Endothelial cell of umbilical vein (primary cell): ENCODE data around the gene ERGIC1. TPM values are rescaled to one million over a fixed set of nuclear protein-coding genes. Genes with fewer than 3 reads are reported as not detected.

Source experiments
- BruUV-seq: library from RNA; stranded (reverse); fragments of 400-500 nt; replicated peaks from 2 replicates; lab custom pipeline; 2021; lab: Mats Ljungman, UMichigan
- CTCF ChIA-PET: fragments of 300-600, 350-600 bp; sonication (Branson Sonifier 250); formaldehyde crosslinking; loops from one replicate; lab custom pipeline; 2021; ENCODE audit warnings: antibody characterized with exemption, inconsistent platforms; lab: Charles Lee
- POLR2A ChIA-PET: fragments of 300-600, 350-600 bp; sonication (Branson Sonifier 250); formaldehyde crosslinking; loops from one replicate; lab custom pipeline; 2021; ENCODE audit warnings: antibody characterized with exemption, inconsistent platforms; lab: Charles Lee
- DNase-seq: peaks from one replicate; pipeline ENCODE4 v3.0.0-alpha.2; 2011; ENCODE audit warnings: low read depth, low spot score
- FAIRE-seq: peaks from 2 replicates; lab custom pipeline; 2011; peaks lifted over from hg19 to GRCh38; lab: Jason Lieb, UNC
- H2AFZ ChIP-seq: 2 replicates; pipeline ENCODE4 v1.6.0; 2012; ENCODE audit warnings: low read depth, low read length, control low read depth, inconsistent platforms
- H3K27ac ChIP-seq: 2 replicates; pipeline ENCODE4 v1.5.1; 2011; ENCODE audit warnings: low read depth, mild to moderate bottlenecking, control low read depth, low read length, moderate library complexity; ENCODE audit not compliant: insufficient read depth
- H3K27me3 ChIP-seq, 2 experiments: 2 replicates each; pipeline versions ENCODE4 v1.6.0 to v1.6.1; 2011; ENCODE audit warnings: low read length in 2 of 2, mixed read lengths in 1 of 2; ENCODE audit not compliant: control insufficient read depth in 2 of 2, insufficient read depth in 2 of 2
- H3K36me3 ChIP-seq, 2 experiments: 2 replicates in 1 of 2; 3 replicates in 1 of 2; pipeline ENCODE4 v1.5.1; 2011; ENCODE audit warnings: low read length in 2 of 2, mild to moderate bottlenecking in 1 of 2, moderate library complexity in 1 of 2; ENCODE audit not compliant: control insufficient read depth in 2 of 2, insufficient read depth in 2 of 2; ENCODE audit errors: extremely low read depth in 1 of 2
- H3K4me1 ChIP-seq: 3 replicates; pipeline ENCODE4 v1.5.1; 2011; ENCODE audit warnings: mild to moderate bottlenecking, low read length; ENCODE audit not compliant: control insufficient read depth, insufficient read depth; ENCODE audit errors: extremely low read depth
- H3K4me2 ChIP-seq: 2 replicates; pipeline ENCODE4 v1.6.1; 2011; ENCODE audit warnings: low read length, control low read depth, mixed read lengths; ENCODE audit not compliant: insufficient read depth
- H3K4me3 ChIP-seq, 3 experiments: fragments of 200-600 bp in 1 of 3; sonication (generic), shearing (Covaris generic) in 1 of 3; replicated peaks in 1 of 3; 2 replicates each; pipeline ENCODE4 v1.5.1; 2011 to 2016; ENCODE audit warnings: control low read depth in 3 of 3, low read length in 3 of 3, mild to moderate bottlenecking in 2 of 3, inconsistent platforms in 1 of 3, low read depth in 1 of 3, moderate library complexity in 1 of 3; ENCODE audit not compliant: insufficient read depth in 1 of 3
- H3K79me2 ChIP-seq: 2 replicates; pipeline ENCODE4 v1.6.0; 2012; ENCODE audit warnings: low read length, inconsistent platforms; ENCODE audit not compliant: control insufficient read depth, insufficient read depth
- H3K9ac ChIP-seq: replicated peaks from 2 replicates; pipeline ENCODE3; 2011; ENCODE audit warnings: low read length, control low read depth; ENCODE audit not compliant: insufficient read depth; ENCODE audit errors: extremely low read depth
- H3K9me1 ChIP-seq: replicated peaks from 3 replicates; pipeline ENCODE4 v1.6.0; 2011; ENCODE audit warnings: mild to moderate bottlenecking, low read length; ENCODE audit not compliant: control insufficient read depth, insufficient read depth; ENCODE audit errors: extremely low read depth
- H3K9me3 ChIP-seq: replicated peaks from 2 replicates; pipeline ENCODE4 v1.5.1; 2012; ENCODE audit warnings: low read length, inconsistent platforms; ENCODE audit not compliant: control insufficient read depth, insufficient read depth
- H4K20me1 ChIP-seq: replicated peaks from 2 replicates; pipeline ENCODE3; 2011; ENCODE audit warnings: mild to moderate bottlenecking, low read length; ENCODE audit not compliant: control insufficient read depth, insufficient read depth; ENCODE audit errors: extremely low read depth
- FOS ChIP-seq: IDR thresholded peaks from 2 replicates; pipeline ENCODE4 v1.6.1; 2011; ENCODE audit warnings: mild to moderate bottlenecking, low read length, moderate library complexity, borderline replicate concordance; ENCODE audit not compliant: insufficient read depth
- dilution Hi-C: fragments of 300-500 bp; cut with MboI; formaldehyde crosslinking; loops from one replicate; pipeline ENCODE4 v1.15.0; 2019; ENCODE audit warnings: low sequenced_read_pairs; ENCODE audit not compliant: extremely low pct_ligation_motif_present
- intact Hi-C: fragments of 100-400 bp; cut with micrococcal nuclease; formaldehyde crosslinking; loops from one replicate; pipeline ENCODE4 v1.10.0; 2022
- polyA plus RNA-seq, 4 experiments: library from polyadenylated mRNA; depleted of rRNA in 3 of 4; stranded (reverse) in 3 of 4; unstranded in 1 of 4; fragments of >200 nt; gene quantifications; 2 replicates each; pipeline versions ENCODE4 v1.2.1 to v1.2.3, GENCODE V29; 2011 to 2012; ENCODE audit warnings: missing spikeins in 1 of 4
- total RNA-seq: library from RNA; stranded (reverse); gene quantifications from 2 replicates; pipeline ENCODE4 v1.2.3, GENCODE V29; 2021
- TF ChIP-seq, protein P1 (sequence below), 2 donors: IDR thresholded peaks; 1 replicate in 1 of 2; 2 replicates in 1 of 2; pipeline ENCODE4 v1.5.1; 2011; ENCODE audit warnings: low read length in 2 of 2, mild to moderate bottlenecking in 2 of 2, moderate library complexity in 2 of 2, control low read depth in 1 of 2, inconsistent platforms in 1 of 2, low read depth in 1 of 2; ENCODE audit not compliant: insufficient read depth in 1 of 2; ENCODE audit errors: extremely low read depth in 1 of 2

ERGIC1 gene
- total and polyA plus RNA-seq, 2 donors (not counting 3 experiments of a cell fraction or from before 2014, with no cell fraction given), result 105 to 109 TPM

DNA sequence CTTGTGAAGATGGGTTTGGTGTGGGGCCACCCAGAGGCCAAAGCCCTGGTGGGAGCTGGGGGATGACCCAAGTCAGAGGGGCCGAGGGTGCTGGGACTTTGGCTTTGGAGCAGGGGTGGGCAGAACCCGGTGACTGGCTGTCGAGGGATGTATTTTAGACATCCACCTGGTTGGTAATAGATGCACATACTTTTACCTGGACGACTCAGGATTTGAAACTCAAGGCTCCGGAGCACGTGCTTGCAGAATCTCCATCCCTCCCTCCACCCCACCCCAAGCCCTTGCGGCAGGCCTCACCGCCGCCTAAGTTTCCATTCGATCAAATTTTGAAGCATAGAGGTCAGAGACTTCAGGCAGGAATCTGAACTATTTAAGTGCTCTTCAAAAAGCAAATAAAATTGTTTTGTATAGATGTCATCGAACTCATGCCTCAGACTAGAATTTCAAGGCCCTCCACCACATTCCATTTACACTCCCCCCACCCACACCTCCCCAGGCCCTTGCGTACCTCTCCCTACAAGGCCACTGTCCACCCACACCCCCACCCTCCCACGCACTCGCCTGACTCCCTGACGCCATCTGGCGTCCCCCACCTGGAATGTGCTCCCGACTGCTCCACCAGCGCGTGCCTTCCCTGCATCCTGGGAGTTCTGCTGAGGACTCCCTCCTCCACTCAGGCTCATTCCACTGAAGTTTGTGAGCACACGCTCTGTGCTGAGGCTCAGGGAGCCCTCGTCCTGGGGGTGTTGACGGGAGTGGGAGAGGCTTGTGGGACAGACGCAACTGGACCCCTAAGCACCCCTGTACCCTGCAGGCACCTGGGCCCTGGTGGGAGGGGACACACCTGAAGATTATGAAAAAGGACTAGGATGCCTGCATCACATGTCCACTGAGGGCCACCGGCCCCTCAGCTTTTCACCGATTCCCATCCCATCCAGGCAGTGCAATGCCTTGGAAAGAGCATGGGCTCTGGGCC is 68.7 kb downstream of the ERGIC1 start:
- Histone ChIP-seq H3K27ac (peak overlapping the region; percentile 72), H2AFZ (no peak overlapping the region), H3K9ac (no peak overlapping the region), H3K36me3 (peaks cover 0 to 2% of the 10 kb centered on the region in 2 experiments), H3K9me3 (no peaks in the 10 kb centered on the region), H3K79me2 (no peaks in the 10 kb centered on the region), H3K4me3 (no peak overlapping the region), H3K9me1 (no peaks in the 10 kb centered on the region), H4K20me1 (no peaks in the 10 kb centered on the region), H3K4me2 (no peak overlapping the region), H3K27me3 (no peaks in the 10 kb centered on the region), H3K4me1 (peaks cover 41% of the 10 kb centered on the region)
- intact Hi-C loops (loop anchor here (1.0 to 2.0 kb wide), 2 partner anchors 44 to 186 kb away; no protein-coding TSS in a partner anchor), dilution Hi-C loops (no loop called here)
- TF ChIP-seq, protein P1, sequence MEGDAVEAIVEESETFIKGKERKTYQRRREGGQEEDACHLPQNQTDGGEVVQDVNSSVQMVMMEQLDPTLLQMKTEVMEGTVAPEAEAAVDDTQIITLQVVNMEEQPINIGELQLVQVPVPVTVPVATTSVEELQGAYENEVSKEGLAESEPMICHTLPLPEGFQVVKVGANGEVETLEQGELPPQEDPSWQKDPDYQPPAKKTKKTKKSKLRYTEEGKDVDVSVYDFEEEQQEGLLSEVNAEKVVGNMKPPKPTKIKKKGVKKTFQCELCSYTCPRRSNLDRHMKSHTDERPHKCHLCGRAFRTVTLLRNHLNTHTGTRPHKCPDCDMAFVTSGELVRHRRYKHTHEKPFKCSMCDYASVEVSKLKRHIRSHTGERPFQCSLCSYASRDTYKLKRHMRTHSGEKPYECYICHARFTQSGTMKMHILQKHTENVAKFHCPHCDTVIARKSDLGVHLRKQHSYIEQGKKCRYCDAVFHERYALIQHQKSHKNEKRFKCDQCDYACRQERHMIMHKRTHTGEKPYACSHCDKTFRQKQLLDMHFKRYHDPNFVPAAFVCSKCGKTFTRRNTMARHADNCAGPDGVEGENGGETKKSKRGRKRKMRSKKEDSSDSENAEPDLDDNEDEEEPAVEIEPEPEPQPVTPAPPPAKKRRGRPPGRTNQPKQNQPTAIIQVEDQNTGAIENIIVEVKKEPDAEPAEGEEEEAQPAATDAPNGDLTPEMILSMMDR (IDR thresholded peaks at IDR 0.05; ENCODE audit: extremely low read depth in 1 of 2, insufficient read depth in 1 of 2, low read depth in 1 of 2, low read length in 2 of 2), result peak; percentile 15 to 54
- TF ChIP-seq FOS, result no peak
- DNase-seq (peak; percentile 46), FAIRE-seq (no peak)
- no TSS peak for BruUV-seq
- POLR2A ChIA-PET, result no interaction called here
- CTCF ChIA-PET, result interaction anchor here (1.4 kb wide), 1 partner anchor 130 kb away, joined by 4 read pairs; no protein-coding TSS in a partner anchor
